Dedifferentiated amniotic fluid mesenchymal stem cell (primary cell): ENCODE measurements around the gene PDPK1.
A peak's percentile ranks its signal among the peaks of the same experiment; 100 is the strongest.

Experiments used
- DNase-seq: peaks from one replicate; pipeline ENCODE4 v3.0.0-alpha.2; 2016; ENCODE audit errors: extremely low spot score

Gene PDPK1

DNA sequence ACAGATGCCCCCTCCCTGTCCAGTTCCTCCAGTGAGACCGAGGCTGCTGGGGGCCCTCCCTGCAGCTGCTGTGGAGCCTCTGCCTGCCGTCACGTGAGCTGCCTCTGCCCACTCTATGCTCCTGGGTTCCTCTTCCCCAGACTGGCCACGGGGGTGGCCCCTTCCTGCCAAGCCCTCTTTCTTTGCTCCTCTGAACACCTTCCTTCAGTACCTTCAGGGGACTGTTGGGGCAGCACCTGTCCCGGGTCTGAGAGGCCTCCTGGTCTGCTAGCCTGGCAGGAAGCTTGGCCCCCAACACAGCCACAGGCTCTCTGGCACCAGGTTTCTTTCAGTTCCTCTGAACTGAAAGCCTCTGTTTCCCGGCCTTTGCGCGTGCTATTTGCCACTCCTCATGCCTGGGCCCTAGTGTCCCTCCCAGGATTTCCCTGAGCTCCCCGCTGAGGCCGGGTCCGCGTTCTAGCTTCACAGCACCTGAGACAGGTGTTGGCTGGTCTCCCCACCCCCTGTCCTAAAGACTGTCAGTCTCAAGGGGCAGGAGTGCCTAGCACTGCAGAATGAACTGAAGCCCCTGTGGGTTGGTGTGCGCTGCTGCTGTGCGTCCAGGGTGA is 30.7 kb upstream of the PDPK1 start:
- DNase-seq, result no peak

DNA sequence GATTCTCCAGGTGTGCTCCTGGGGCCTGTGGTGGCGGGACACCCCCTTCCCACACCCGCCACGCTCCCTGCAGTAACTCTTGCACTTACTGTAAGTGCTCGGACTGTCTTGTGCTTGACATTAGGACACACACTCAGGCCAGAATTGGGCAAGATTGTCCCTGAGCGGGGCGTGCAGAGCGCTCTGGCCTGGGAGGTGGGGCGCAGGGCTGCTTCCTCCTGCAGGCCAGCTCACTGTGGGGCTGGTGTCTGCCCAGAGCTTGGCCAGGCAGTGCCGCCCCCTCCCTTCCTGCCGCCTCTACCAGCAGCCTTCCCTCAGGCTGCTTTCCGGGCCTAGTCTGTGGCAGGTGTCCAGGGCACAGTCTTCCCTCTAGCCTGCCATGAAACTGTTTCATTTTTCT is 30.2 kb upstream of the PDPK1 start:
- DNase-seq, result no peak

DNA sequence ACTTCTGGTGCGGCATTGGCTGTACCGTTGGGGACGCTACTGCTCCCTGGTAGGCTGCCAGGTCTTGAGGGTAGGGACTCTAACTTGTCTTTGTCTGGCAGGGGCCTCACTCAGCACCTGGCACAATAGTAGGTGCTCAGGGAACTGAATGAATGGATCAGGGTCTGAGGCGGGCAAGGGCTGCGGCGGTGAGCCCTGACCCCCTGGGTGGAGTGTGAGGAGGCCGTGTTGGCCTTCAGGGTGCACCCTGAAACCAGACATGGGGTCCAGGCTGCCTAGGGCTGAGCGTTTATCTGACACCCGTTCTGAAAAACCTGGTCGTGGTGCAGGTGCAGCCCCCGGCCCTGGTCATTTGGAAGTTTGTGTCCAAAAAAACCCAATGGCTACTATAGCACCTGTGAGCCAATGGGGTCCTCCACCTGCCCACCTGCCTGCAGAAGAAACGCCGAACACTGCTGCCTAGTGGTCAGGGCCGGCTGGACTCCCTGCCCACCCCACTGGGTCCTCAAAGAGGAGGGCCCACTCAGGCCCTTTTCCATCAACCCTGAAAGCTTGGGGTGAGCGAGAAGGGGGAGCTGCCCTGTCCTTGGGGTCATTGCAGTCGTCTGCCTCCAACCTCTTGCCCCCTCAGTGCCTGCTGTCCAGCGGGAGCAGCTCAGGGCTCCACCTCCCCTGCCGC is 29.0 kb upstream of the PDPK1 start:
- no peak for DNase-seq

GRCh38 chr16:2511128-2511800 is 26.6 kb upstream of the PDPK1 start:
- peak; percentile 25 for DNase-seq

GRCh38 chr16:2511996-2512734 is 25.7 kb upstream of the PDPK1 start:
- no peak for DNase-seq

- no peak for DNase-seq
Observed at GRCh38 chr16:2512735-2513404, 25.0 kb upstream of the PDPK1 start.

DNA sequence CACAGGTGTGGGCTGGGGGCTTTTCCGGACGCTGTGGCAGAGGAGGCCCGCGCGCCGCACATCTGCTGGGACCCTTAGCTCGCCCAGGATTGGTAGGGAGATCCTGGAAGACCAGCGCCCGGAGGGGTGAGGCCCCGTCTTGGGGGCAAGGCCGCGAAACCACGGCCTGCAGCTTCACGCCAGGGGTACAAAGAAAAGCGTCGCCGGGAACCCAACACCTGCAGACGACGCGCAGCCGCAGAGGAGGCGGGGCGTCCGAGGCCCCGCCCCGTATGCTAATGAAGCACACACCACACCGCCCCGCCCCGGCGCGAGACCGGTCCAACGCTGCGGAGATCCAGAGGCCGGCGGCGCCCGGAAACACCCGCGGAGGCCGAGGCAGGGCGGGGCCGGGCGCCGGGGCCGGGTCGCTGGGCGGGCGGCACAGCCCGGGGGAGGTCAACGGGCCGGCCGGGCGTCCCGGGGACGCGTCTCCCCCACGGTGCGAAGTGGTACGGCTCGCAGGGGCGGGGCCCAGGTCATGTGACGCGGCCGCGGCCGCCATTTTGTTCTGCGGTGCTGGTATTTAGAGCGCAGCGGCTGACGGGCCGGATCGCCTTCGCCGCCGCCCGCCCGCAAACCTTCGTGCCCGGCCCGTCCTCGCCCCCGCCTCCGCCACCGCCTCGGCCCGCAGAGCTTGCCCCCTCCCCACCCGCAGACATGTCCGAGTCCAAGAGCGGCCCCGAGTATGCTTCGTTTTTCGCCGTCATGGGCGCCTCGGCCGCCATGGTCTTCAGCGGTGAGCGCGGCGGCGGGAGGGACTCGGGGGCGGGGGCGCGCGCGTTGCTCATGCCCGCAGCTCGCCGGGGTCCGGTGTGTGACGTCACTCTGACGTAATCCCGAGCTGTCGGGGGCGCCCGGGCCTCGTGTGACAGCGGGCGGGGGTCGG is 24.2 kb upstream of the PDPK1 start, which contains the start of gene ATP6V0C:
Gene ATP6V0C, plus strand, starts transcription at position 548 of the 928 bp plus-strand sequence. Its CDS starts 152 bp downstream, at position 700.
- peak; percentile 76 for DNase-seq

- DNase-seq, result no peak
Observed at GRCh38 chr16:2514333-2515179, 23.3 kb upstream of the PDPK1 start.

DNA sequence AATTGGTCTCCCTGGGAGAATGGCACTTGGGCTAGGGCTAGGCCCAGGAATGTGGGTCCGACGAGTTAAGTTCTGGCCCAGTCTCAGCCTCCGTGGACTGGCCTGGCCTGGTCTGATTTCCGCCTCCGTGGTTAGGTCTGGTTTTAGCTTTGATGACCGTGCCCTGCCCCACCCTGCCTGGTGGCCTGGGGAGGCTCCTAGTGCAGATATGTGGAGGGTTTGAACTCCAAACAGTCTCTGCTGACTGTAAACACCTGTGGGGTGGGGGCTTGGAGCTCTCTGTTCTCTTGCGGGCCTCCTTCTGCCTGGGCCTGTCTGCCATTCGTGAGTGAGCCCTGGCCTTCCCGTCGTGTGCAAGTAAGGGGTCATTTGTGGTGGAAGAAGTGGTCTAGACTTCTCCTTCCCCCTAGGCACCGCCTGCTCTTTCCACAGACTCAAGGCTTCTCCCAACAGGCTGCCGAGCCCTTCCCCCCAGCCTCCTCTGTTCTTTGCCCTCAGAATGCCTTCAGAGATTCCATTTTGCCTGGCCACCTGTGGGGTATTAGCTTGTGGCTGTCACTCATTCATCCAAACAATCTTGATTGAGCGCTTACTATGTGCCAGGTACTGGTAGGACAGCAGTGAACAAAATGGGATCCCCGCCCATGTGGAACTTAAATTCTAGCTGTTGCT is 22.5 kb upstream of the PDPK1 start:
- DNase-seq, result no peak

DNA sequence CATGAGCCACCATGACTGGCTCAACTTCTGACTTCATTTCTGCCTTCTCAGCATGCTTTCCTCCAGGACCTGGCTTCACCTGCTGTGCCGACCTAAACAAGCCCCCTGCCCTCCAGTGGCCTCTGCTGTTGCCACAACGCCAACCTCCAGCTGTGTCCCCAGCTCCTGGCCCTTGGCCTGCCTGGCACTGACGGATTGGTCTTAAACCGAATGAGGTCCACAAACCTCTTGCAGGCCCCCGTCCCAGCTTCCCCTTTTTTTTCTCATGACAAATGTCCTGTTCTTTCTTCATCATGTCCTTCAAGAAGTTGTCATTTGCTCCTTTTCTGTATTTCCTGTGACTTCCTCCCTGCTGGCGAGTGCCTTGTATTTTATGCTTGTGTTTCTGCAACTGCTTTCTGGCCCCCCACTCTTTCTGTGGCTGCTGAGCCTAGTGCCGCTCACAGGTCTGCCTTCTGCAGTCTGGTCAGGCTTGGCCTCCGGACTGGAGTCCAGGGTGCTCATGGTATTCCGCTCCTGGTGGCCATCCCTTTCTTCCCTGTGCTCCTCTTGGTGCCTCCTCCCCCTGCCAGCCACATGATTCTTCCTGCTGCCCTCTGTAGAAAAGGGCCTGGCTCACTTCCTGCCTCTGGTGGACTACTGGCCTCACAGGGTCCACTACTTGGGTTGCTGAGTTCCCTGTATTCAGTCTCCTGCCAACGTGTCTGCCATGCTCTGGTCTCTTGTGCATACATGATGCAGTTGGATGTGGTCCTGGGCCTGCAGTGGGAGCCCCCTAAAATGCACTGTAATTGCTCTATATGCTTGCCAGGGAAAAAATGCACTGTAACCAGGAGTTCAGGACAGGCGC is 21.2 kb upstream of the PDPK1 start:
- DNase-seq, result no peak

GRCh38 chr16:2517954-2518605 is 19.7 kb upstream of the PDPK1 start:
- DNase-seq, result no peak

DNA sequence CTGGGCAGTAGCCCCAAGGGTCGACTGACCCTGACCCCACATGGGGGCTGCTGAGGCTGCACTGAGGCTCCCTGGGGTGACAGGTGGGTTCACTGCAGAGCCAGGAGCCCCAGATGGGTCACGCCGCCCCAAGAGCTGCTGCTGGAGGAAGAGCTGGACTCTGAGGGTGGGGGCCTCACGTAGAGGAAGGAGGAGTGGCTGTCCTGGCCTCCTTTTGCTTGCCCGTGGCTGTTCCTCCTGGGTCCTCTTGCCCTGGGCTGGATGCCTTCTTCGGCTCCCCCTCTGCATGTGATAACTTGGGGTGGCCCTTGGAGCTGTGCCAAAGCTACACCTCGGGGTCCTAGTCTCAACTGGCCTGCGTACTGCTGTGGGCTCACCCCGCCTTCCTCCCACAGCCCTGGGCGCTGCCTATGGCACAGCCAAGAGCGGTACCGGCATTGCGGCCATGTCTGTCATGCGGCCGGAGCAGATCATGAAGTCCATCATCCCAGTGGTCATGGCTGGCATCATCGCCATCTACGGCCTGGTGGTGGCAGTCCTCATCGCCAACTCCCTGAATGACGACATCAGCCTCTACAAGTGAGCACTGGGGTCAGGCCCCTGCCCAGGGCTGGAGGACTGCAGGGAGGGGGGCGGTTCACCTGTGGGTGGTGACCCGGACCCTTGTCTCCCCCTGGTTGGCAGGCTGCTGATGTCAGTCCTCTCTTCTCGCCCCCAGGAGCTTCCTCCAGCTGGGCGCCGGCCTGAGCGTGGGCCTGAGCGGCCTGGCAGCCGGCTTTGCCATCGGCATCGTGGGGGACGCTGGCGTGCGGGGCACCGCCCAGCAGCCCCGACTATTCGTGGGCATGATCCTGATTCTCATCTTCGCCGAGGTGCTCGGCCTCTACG is 18.8 kb upstream of the PDPK1 start:
- no peak for DNase-seq

DNA sequence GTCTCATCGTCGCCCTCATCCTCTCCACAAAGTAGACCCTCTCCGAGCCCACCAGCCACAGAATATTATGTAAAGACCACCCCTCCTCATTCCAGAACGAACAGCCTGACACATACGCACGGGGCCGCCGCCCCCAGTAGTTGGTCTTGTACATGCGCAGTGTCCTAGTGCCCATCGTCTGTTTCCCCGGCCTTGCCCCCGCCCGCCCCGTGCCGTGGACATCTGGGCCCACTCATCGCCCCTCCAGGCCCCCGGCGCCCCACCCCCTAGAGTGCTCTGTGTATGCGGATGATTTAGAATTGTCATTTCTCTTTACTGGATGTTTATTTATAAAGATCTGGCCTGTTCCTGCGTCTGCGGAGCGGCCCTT is 18.1 kb upstream of the PDPK1 start:
- DNase-seq, result no peak

DNA sequence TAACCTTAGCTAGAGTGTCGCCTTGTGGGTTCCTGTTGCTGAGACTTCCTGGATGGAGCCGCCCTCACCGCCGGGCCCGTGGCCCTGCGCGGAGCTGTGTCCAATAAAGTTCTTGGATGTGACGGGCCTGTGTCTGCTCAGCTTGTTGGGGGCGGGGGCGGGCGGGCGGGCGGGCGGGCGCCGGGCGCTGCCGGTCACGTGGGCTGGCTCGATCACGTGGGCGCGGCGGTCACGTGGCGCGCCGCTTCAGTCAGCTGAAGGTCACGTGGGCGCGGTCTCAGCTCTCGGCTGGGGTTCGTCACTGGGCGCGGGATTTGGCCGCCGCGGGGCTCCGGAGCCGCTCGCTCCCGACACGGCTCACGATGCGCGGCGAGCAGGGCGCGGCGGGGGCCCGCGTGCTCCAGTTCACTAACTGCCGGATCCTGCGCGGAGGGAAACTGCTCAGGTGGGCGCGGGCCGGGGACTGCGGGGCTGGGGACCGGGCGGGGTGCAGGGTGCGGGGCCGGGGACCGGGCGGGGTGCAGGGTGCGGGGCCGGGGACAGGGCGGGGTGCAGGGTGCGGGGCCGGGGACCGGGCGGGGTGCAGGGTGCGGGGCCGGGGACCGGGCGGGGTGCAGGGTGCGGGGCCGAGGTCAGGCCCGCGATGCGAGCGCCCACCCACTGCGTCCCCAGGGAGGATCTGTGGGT is 17.6 kb upstream of the PDPK1 start, which contains the start of gene AMDHD2:
Gene AMDHD2, plus strand, starts transcription at position 275 of the 687 bp plus-strand sequence. Its CDS starts 88 bp downstream, at position 363.
- peak; percentile 84 for DNase-seq

DNA sequence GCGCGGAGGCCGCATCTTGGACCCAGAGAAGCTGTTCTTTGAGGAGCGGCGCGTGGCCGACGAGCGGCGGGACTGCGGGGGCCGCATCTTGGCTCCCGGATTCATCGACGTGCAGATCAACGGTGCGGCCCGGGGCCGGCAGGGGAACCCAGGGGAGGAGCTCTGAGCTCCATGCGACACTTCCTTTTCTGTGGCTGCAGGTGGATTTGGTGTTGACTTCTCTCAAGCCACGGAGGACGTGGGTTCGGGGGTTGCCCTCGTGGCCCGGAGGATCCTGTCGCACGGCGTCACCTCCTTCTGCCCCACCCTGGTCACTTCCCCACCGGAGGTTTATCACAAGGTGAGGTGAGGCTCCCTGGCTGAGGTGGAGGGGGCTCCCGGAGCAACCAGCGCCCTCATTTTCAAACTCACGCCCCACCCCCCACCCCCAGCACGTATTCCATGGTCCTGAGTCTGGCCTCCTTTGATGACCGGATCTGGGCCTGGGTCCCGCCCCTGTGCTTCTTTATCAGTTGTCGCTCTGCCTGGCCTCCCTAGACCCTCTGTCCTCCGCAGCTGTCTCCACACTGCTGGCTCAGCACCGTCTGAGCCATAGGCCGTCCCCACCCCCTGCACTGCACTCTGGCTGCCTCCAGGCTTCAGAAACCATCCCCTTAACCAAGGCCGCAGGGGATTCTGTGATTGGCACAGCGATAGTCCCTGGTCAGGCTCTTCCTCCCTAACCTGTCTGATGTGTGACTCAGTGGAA is 16.9 kb upstream of the PDPK1 start:
- no peak for DNase-seq
